Ovary (tissue), 9 donors: ENCODE measurements around the gene MRPS14. TPM values are rescaled to one million over a fixed set of nuclear protein-coding genes. Genes with fewer than 3 reads are reported as not detected.
A peak's percentile ranks its signal among the peaks of the same experiment; 100 is the strongest.
"Not testable (repeated sequence)": the region's sequence is repeated elsewhere in the genome, so short reads cannot be mapped to it uniquely, and the experiment has no call there.

Source experiments
- DNase-seq, 5 donors: peaks; one replicate each; pipeline ENCODE4 v3.0.0-alpha.2; 2019 to 2020
- H3K27ac ChIP-seq, 2 donors: fragments of 200-600 bp; one replicate each; pipeline versions ENCODE4 v1.5.1 to v1.8.0; 2019 to 2022
- H3K27me3 ChIP-seq: fragments of 200-600 bp; one replicate; pipeline ENCODE4 v1.8.0; 2022
- H3K36me3 ChIP-seq: fragments of 200-600 bp; sonication (generic); one replicate; pipeline ENCODE4 v1.5.1; 2019
- H3K4me1 ChIP-seq: one replicate; pipeline ENCODE4 v1.8.1; 2013; ENCODE audit warnings: mild to moderate bottlenecking, moderate library complexity; ENCODE audit not compliant: insufficient read depth
- H3K4me3 ChIP-seq: fragments of 200-600 bp; sonication (generic); one replicate; pipeline ENCODE4 v1.5.1; 2017
- H3K9me3 ChIP-seq, 2 donors: fragments of 200-600 bp in 1 of 2; sonication (generic) in 1 of 2; one replicate each; pipeline versions ENCODE4 v1.5.1 to v1.8.1; 2013 to 2019; ENCODE audit warnings: mild to moderate bottlenecking in 1 of 2, moderate library complexity in 1 of 2
- CTCF ChIP-seq, 3 donors: fragments of 450-650 bp in 2 of 3; fragments of 200-600 bp in 1 of 3; IDR thresholded peaks; one replicate each; pipeline versions ENCODE4 v1.5.1 to v1.8.0; 2016 to 2022; ENCODE audit warnings: antibody characterized with exemption in 3 of 3, mild to moderate bottlenecking in 1 of 3
- EP300 ChIP-seq: sonication (generic); formaldehyde crosslinking; IDR thresholded peaks from one replicate; pipeline ENCODE4 v1.6.1; 2017; ENCODE audit warnings: antibody characterized with exemption
- POLR2A ChIP-seq: fragments of 450-650 bp; IDR thresholded peaks from one replicate; pipeline ENCODE4 v1.6.1; 2017; ENCODE audit warnings: antibody characterized with exemption, mild to moderate bottlenecking, moderate library complexity
- WGBS, 3 donors: extraction: QIAGEN DNeasy Blood & Tissue Kit in 1 of 3; methylation state at CpG; one replicate each; pipeline versions ENCODE4 v1.1.5 to v1.1.7; 2013 to 2017; 5-methylcytosine and 5-hydroxymethylcytosine counted together
- intact Hi-C, 4 donors: fragments of 100-400 bp; cut with DNase I; formaldehyde crosslinking; loops; one replicate each; pipeline versions ENCODE4 v1.11.0 to v1.15.1; 2022 to 2023
- polyA plus RNA-seq, 2 donors: library from polyadenylated mRNA; stranded (reverse); fragments of 200-250 nt in 1 of 2; fragments of 350-450 nt in 1 of 2; fragmentation: Illumina TruSeq in 1 of 2; extraction: RNeasy Lipid Tissue Mini Kit (QIAGEN cat#74804) in 1 of 2; gene quantifications; one replicate each; pipeline ENCODE4 v1.2.3, GENCODE V29; 2013 to 2014
- total RNA-seq, 7 donors: library from RNA; depleted of rRNA in 2 of 7; stranded (reverse); fragments of >200 nt in 2 of 7; fragmentation: NEBNext Ultra II Directional in 3 of 7; extraction: Animal tissue kit (Norgen Biotek cat#: 25700) in 3 of 7; gene quantifications; one replicate each; pipeline versions ENCODE4 v1.1.0 to v1.2.4, GENCODE V29; 2016 to 2023
- donor health status: DM: no; HTN: no; CAD: no; lungs with moderate emphysema.
- donor health status: DM: no; HTN: no; CAD: no.
- donor health status: Bipolar disorder and iron deficiency.
- donor health status: DM: yes; HTN: yes; CAD: no.
- donor health status: DM: no; HTN: no; CAD: no.
- donor health status: DM: yes; HTN: yes; CAD: no.

Gene MRPS14
- total and polyA plus RNA-seq, 9 donors: 21.0 to 38.0 (median 26.2) TPM

- Histone ChIP-seq H3K4me1 (no peaks in the 10 kb centered on the region), H3K9me3 (no peaks in the 10 kb centered on the region), H3K27me3 (no peaks in the 10 kb centered on the region), H3K4me3 (no peak overlapping the region), H3K36me3 (no peaks in the 10 kb centered on the region), H3K27ac (no peak overlapping the region)
- 75 to 83% (median 75%) methylated on average over 6 of the region's 6 CpGs for WGBS, 3 donors
- intact Hi-C loops: no loop called here
- no peak for TF ChIP-seq EP300
- TF ChIP-seq POLR2A: no peak
- TF ChIP-seq CTCF (IDR thresholded peaks at IDR 0.05): no peak
- no peak for DNase-seq
Observed at GRCh38 chr1:175035865-175036264, 12.6 kb upstream of the MRPS14 start.

- Histone ChIP-seq H3K36me3 (no peaks in the 10 kb centered on the region), H3K27me3 (no peaks in the 10 kb centered on the region), H3K9me3 (no peaks in the 10 kb centered on the region), H3K27ac (no peak overlapping the region), H3K4me1 (no peaks in the 10 kb centered on the region), H3K4me3 (no peak overlapping the region)
- WGBS, 3 donors: 76 to 88% (median 76%) methylated on average over 2 of the region's 2 CpGs
- intact Hi-C loops: no loop called here
- DNase-seq: no peak
- TF ChIP-seq EP300 (no peak), POLR2A (no peak), CTCF (IDR thresholded peaks at IDR 0.05) (no peak)
Observed at GRCh38 chr1:175034775-175035174, 11.6 kb upstream of the MRPS14 start.

GRCh38 chr1:175033953-175034352, 10.7 kb upstream of the MRPS14 start:
- intact Hi-C loops: no loop called here
- Histone ChIP-seq H3K4me1 (no peaks in the 10 kb centered on the region), H3K27me3 (no peaks in the 10 kb centered on the region), H3K9me3 (no peaks in the 10 kb centered on the region), H3K4me3 (no peak overlapping the region), H3K36me3 (no peaks in the 10 kb centered on the region), H3K27ac (no peak overlapping the region)
- TF ChIP-seq EP300 (no peak), POLR2A (no peak), CTCF (IDR thresholded peaks at IDR 0.05) (no peak)
- 85 to 91% (median 87%) methylated on average over 4 of the region's 4 CpGs for WGBS, 3 donors
- no peak for DNase-seq

- H3K27ac ChIP-seq: no peak overlapping the region
- no peak for TF ChIP-seq CTCF (IDR thresholded peaks at IDR 0.05)
- H3K9me3 ChIP-seq: no peaks in the 10 kb centered on the region
- 91 to 96% (median 93%) methylated on average over 2 of the region's 2 CpGs for whole genome bisulfite sequencing, 3 donors
- intact Hi-C loops: no loop called here
- no peaks in the 10 kb centered on the region for H3K27me3 ChIP-seq
- DNase-seq: no peak
- H3K4me3 ChIP-seq: no peak overlapping the region
- no peaks in the 10 kb centered on the region for H3K36me3 ChIP-seq
- H3K4me1 ChIP-seq: peaks cover 3% of the 10 kb centered on the region
Observed at GRCh38 chr1:175024773-175025172, 1.5 kb upstream of the MRPS14 start.

- 79 to 89% (median 81%) methylated on average over 2 of the region's 2 CpGs for WGBS, 3 donors
- not testable (repeated sequence) for H3K9me3 ChIP-seq, DNase-seq, H3K27me3 ChIP-seq, H3K4me1 ChIP-seq, H3K36me3 ChIP-seq
- intact Hi-C loops: loop anchor here in 1 of 4 donors (1.0 kb wide), 1 partner anchor 25 kb away; the partner anchor contains the start of gene CACYBP
- peak overlapping the region; percentile 96 for H3K4me3 ChIP-seq
- H3K27ac ChIP-seq: peak overlapping the region in 1 of 2 donors; percentile 73
Observed at GRCh38 chr1:175023922-175024242, 657 bp upstream of the MRPS14 start.
